ENCODE data around the gene MRPL28. TPM values are rescaled to one million over a fixed set of nuclear protein-coding genes. Genes with fewer than 3 reads are reported as not detected.
"Not testable (repeated sequence)": the region's sequence is repeated elsewhere in the genome, so short reads cannot be mapped to it uniquely, and the experiment has no call there.

The MRPL28 gene
- total RNA-seq (10 to 100 TPM; 32.4 to 33.3 TPM), polyA plus RNA-seq (10 to 100 TPM; 57.4 to 66.6 (median 64.7) TPM), total RNA-seq (12.8 to 68.5 (median 26.2) reads per million in 6 experiments)

- no peaks in the 10 kb centered on the region for H3K27me3 Mint-ChIP-seq
Observed at GRCh38 chr16:370443-370842, at the start of gene MRPL28. MRPL28 (minus strand) TSS chr16:370538; CDS start chr16:370218, 320 bp downstream.

GRCh38 chr16:415170-415498 lies 44.8 kb upstream of the MRPL28 start:
- POLR2A ChIA-PET, H3K27me3 Mint-ChIP-seq, DNase-seq, H3K36me3 Mint-ChIP-seq, H3K4me1 Mint-ChIP-seq, ATAC-seq, H3K4me3 Mint-ChIP-seq, H3K27ac Mint-ChIP-seq, H3K9me3 Mint-ChIP-seq: not testable (repeated sequence)

More at GRCh38 chr16:370443-370842, at the start of gene MRPL28:
- no peaks in the 10 kb centered on the region for H3K9me3 Mint-ChIP-seq
- DNase-seq: peak; percentile 83 to 97 (median 92)
- H3K36me3 Mint-ChIP-seq: peaks cover 0 to 34% (median 2%) of the 10 kb centered on the region in 3 donors
- H3K4me3 Mint-ChIP-seq: peak within 1 kb of the TSS; percentile 82 to 97 (median 90)
- H3K4me1 Mint-ChIP-seq: peaks cover 5 to 24% (median 15%) of the 10 kb centered on the region in 4 donors
- peak; percentile 99 for ATAC-seq
- POLR2A ChIA-PET: interaction anchor here (0.7 to 2.7 kb wide), 14 partner anchors 8 to 293 kb away, joined by 3 to 61 read pairs (median 4); partner anchors contain the start of genes AXIN1, DECR2, PGAP6 and RAB11FIP3
- peak within 1 kb of the TSS; percentile 85 to 96 (median 89) for H3K27ac Mint-ChIP-seq

GRCh38 chr16:414395-415169 lies 44.2 kb upstream of the MRPL28 start:
- Mint-ChIP-seq H3K9me3 (no peaks in the 10 kb centered on the region), H3K4me3 (no peak overlapping the region), H3K27me3 (no peaks in the 10 kb centered on the region), H3K4me1 (peaks cover 0 to 1% (median 0%) of the 10 kb centered on the region in 4 donors), H3K36me3 (peaks cover 0 to 3% (median 0%) of the 10 kb centered on the region in 3 donors), H3K27ac (no peak overlapping the region)
- DNase-seq (no peak), ATAC-seq (no peak)
- POLR2A ChIA-PET: no interaction called here

GRCh38 chr16:411576-412265 lies 41.4 kb upstream of the MRPL28 start:
- Mint-ChIP-seq H3K9me3 (no peaks in the 10 kb centered on the region), H3K4me1 (peaks cover 0 to 1% (median 0%) of the 10 kb centered on the region in 4 donors), H3K36me3 (peaks cover 0 to 5% (median 0%) of the 10 kb centered on the region in 3 donors), H3K4me3 (no peak overlapping the region), H3K27ac (no peak overlapping the region), H3K27me3 (no peaks in the 10 kb centered on the region)
- no peak for DNase-seq
- ATAC-seq: no peak
- POLR2A ChIA-PET: no interaction called here

GRCh38 chr16:410516-411178 lies 40.3 kb upstream of the MRPL28 start:
- POLR2A ChIA-PET: no interaction called here
- Mint-ChIP-seq H3K36me3 (peaks cover 0 to 5% (median 0%) of the 10 kb centered on the region in 3 donors), H3K9me3 (no peaks in the 10 kb centered on the region), H3K27me3 (no peaks in the 10 kb centered on the region), H3K4me1 (peaks cover 0 to 1% (median 0%) of the 10 kb centered on the region in 4 donors), H3K4me3 (no peak overlapping the region), H3K27ac (no peak overlapping the region)
- ATAC-seq (no peak), DNase-seq (no peak)

GRCh38 chr16:407253-407652 lies 36.9 kb upstream of the MRPL28 start:
- H3K4me1 Mint-ChIP-seq: peaks cover 0 to 1% (median 0%) of the 10 kb centered on the region in 4 donors
- POLR2A ChIA-PET: no interaction called here
- no peak overlapping the region for H3K4me3 Mint-ChIP-seq
- no peaks in the 10 kb centered on the region for H3K9me3 Mint-ChIP-seq
- H3K36me3 Mint-ChIP-seq: peaks cover 0 to 5% (median 0%) of the 10 kb centered on the region in 3 donors
- H3K27me3 Mint-ChIP-seq: no peaks in the 10 kb centered on the region
- no peak overlapping the region for H3K27ac Mint-ChIP-seq
- DNase-seq (no peak), ATAC-seq (no peak)

GRCh38 chr16:405548-406506 lies 35.5 kb upstream of the MRPL28 start:
- no peak for DNase-seq
- Mint-ChIP-seq H3K9me3 (no peaks in the 10 kb centered on the region), H3K36me3 (peaks cover 0 to 5% (median 0%) of the 10 kb centered on the region in 3 donors), H3K27ac (peak overlapping the region in 1 of 10 donors; percentile 79), H3K4me3 (no peak overlapping the region), H3K4me1 (peaks cover 0 to 2% (median 1%) of the 10 kb centered on the region in 4 donors), H3K27me3 (no peaks in the 10 kb centered on the region)
- POLR2A ChIA-PET: no interaction called here
- no peak for ATAC-seq

- ATAC-seq: no peak
- POLR2A ChIA-PET: no interaction called here
- Mint-ChIP-seq H3K36me3 (peaks cover 0 to 5% (median 0%) of the 10 kb centered on the region in 3 donors), H3K27me3 (no peaks in the 10 kb centered on the region), H3K9me3 (no peaks in the 10 kb centered on the region), H3K27ac (peak overlapping the region in 1 of 10 donors; percentile 79), H3K4me3 (no peak overlapping the region), H3K4me1 (peaks cover 6 to 9% (median 8%) of the 10 kb centered on the region in 4 donors)
- no peak for DNase-seq
Observed at GRCh38 chr16:404971-405486, 34.7 kb upstream of the MRPL28 start.

GRCh38 chr16:401468-402348 lies 31.4 kb upstream of the MRPL28 start, which contains the start of gene DECR2:
DECR2 (plus strand) TSS chr16:401885; CDS start chr16:401964, 79 bp downstream.
- Mint-ChIP-seq H3K36me3 (no peaks in the 10 kb centered on the region), H3K27me3 (no peaks in the 10 kb centered on the region), H3K27ac (peak within 1 kb of the TSS; percentile 68 to 98 (median 96)), H3K4me1 (peaks cover 6 to 21% (median 17%) of the 10 kb centered on the region in 4 donors), H3K4me3 (peak within 1 kb of the TSS; percentile 85 to 95 (median 90)), H3K9me3 (no peaks in the 10 kb centered on the region)
- DNase-seq (peak; percentile 90 to 100 (median 96)), ATAC-seq (peak; percentile 78)
- POLR2A ChIA-PET: interaction anchor here (0.5 to 5.6 kb wide), 17 partner anchors 10 to 319 kb away, joined by 3 to 72 read pairs (median 4); partner anchors contain the start of genes ANTKMT, AXIN1, CAPN15 and FAM234A

- no peak for DNase-seq
- H3K27ac Mint-ChIP-seq: peak overlapping the region; percentile 68 to 98 (median 96)
- no peaks in the 10 kb centered on the region for H3K27me3 Mint-ChIP-seq
- no peaks in the 10 kb centered on the region for H3K9me3 Mint-ChIP-seq
- no peak for ATAC-seq
- no peaks in the 10 kb centered on the region for H3K36me3 Mint-ChIP-seq
- peaks cover 10 to 28% (median 25%) of the 10 kb centered on the region in 4 donors for H3K4me1 Mint-ChIP-seq
- peak overlapping the region; percentile 85 to 95 (median 90) for H3K4me3 Mint-ChIP-seq
- POLR2A ChIA-PET: interaction anchor here (0.8 to 5.6 kb wide), 10 partner anchors 8 to 320 kb away, joined by 3 to 72 read pairs (median 10); partner anchors contain the start of genes ANTKMT, AXIN1, LUC7L and METTL26
Observed at GRCh38 chr16:400061-400591, 29.8 kb upstream of the MRPL28 start.
